ENCODE measurements around the gene RNF31. TPM values are rescaled to one million over a fixed set of nuclear protein-coding genes. Genes with fewer than 3 reads are reported as not detected.

The RNF31 gene
- total and polyA plus RNA-seq, 2 of the 13 experiments (the other 11 are each of a cell fraction or from before 2014, with no cell fraction given): 48.2 to 86.8 TPM

GRCh38 chr14:24141097-24141880 is 6.0 kb upstream of the RNF31 start, which contains the start of gene EMC9 (continued):
- peak; percentile 33 for TF ChIP-seq MLXIP (CRISPR knock-in tag; IDR thresholded peaks at IDR 0.05; ENCODE audit: borderline replicate concordance)
- TF ChIP-seq CHCHD3 (CRISPR knock-in tag; IDR thresholded peaks at IDR 0.05): 0 out of 2 replicates have a peak, but pooled peaks have one; percentile 92
- TF ChIP-seq, protein P1, sequence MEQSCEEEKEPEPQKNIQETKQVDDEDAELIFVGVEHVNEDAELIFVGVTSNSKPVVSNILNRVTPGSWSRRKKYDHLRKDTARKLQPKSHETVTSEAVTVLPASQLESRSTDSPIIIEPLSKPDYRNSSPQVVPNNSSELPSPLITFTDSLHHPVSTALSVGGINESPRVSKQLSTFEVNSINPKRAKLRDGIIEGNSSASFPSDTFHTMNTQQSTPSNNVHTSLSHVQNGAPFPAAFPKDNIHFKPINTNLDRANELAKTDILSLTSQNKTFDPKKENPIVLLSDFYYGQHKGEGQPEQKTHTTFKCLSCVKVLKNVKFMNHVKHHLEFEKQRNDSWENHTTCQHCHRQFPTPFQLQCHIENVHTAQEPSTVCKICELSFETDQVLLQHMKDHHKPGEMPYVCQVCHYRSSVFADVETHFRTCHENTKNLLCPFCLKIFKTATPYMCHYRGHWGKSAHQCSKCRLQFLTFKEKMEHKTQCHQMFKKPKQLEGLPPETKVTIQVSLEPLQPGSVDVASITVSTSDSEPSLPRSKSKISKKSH (CRISPR knock-in tag; IDR thresholded peaks at IDR 0.05; ENCODE audit: borderline replicate concordance): no peak
- TF ChIP-seq ZNF557 (CRISPR knock-in tag; IDR thresholded peaks at IDR 0.05): peak; percentile 95
- TF ChIP-seq DZIP1 (CRISPR knock-in tag; IDR thresholded peaks at IDR 0.05): no peak
- TF ChIP-seq ZNF142 (CRISPR knock-in tag; IDR thresholded peaks at IDR 0.05): peak; percentile 84; the same call in 1 of the 2 replicates
- TF ChIP-seq FLYWCH1 (CRISPR knock-in tag; IDR thresholded peaks at IDR 0.05): no peak
- TF ChIP-seq THYN1 (CRISPR knock-in tag; IDR thresholded peaks at IDR 0.05; ENCODE audit: borderline replicate concordance, low read depth): peak; percentile 97
- no peak for TF ChIP-seq SETDB1 (CRISPR knock-in tag; IDR thresholded peaks at IDR 0.05; ENCODE audit: borderline replicate concordance)
- TF ChIP-seq PRPF4 (IDR thresholded peaks at IDR 0.05; ENCODE audit: low read depth, low read length, poor library complexity, severe bottlenecking): peak; percentile 92
- TF ChIP-seq, protein P2, sequence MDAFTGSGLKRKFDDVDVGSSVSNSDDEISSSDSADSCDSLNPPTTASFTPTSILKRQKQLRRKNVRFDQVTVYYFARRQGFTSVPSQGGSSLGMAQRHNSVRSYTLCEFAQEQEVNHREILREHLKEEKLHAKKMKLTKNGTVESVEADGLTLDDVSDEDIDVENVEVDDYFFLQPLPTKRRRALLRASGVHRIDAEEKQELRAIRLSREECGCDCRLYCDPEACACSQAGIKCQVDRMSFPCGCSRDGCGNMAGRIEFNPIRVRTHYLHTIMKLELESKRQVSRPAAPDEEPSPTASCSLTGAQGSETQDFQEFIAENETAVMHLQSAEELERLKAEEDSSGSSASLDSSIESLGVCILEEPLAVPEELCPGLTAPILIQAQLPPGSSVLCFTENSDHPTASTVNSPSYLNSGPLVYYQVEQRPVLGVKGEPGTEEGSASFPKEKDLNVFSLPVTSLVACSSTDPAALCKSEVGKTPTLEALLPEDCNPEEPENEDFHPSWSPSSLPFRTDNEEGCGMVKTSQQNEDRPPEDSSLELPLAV (CRISPR knock-in tag; conservative IDR thresholded peaks at IDR 0.05; ENCODE audit: low read depth): no peak

All from HepG2 (cell line).